ENCODE measurements around the gene WIZ. TPM values are rescaled to one million over a fixed set of nuclear protein-coding genes. Genes with fewer than 3 reads are reported as not detected.
A peak's percentile ranks its signal among the peaks of the same experiment; 100 is the strongest.

The WIZ gene
- total and polyA plus RNA-seq, 2 of the 8 experiments (the other 6 are each of a cell fraction or from before 2014, with no cell fraction given): 12.5 to 33.2 TPM

- Histone ChIP-seq H3K27ac (ENCODE audit: low read depth, low read length) (no peak overlapping the region), H3K14ac (ENCODE audit: insufficient read length) (no peak overlapping the region)
Observed at GRCh38 chr19:15417699-15418098, 32.1 kb downstream of the WIZ start.

More at GRCh38 chr19:15417699-15418098, 32.1 kb downstream of the WIZ start:
- Histone ChIP-seq H3K23me2 (ENCODE audit: low read depth, low read length) (peaks cover 4% of the 10 kb centered on the region; the same call in 1 of the 2 replicates), H2AFZ (ENCODE audit: low read length) (no peak overlapping the region), H2BK15ac (ENCODE audit: low read length) (no peak overlapping the region), H2BK5ac (ENCODE audit: low read depth, low read length) (no peak overlapping the region), H3K4me1 (replicated peaks in 1 of 4; ENCODE audit: control insufficient read depth in 3 of 4, insufficient read depth in 4 of 4, low read length in 3 of 4) (peaks cover 0 to 4% (median 3%) of the 10 kb centered on the region in 4 experiments; a peak in 5 of 7 replicates), H2BK12ac (ENCODE audit: low read depth, low read length) (no peak overlapping the region), H2BK20ac (ENCODE audit: low read length) (no peak overlapping the region), H4K91ac (replicated peaks; ENCODE audit: insufficient read length, low read length) (no peak overlapping the region), H4K20me1 (replicated peaks in 1 of 2; ENCODE audit: control insufficient read depth in 1 of 2, insufficient read depth in 2 of 2, low read length in 2 of 2) (peaks cover 10 to 13% of the 10 kb centered on the region in 2 experiments), H4K8ac (ENCODE audit: extremely low read depth, insufficient read depth, low read length) (no peak overlapping the region), H3K9ac (replicated peaks in 1 of 4; ENCODE audit: extremely low read depth in 1 of 4, low read depth in 3 of 4, low read length in 3 of 4) (peak overlapping the region; percentile 78 to 99 (median 90)), H3K18ac (ENCODE audit: extremely low read depth, low read length) (no peak overlapping the region), H3K23ac (ENCODE audit: insufficient read length) (no peak overlapping the region), H2AK5ac (ENCODE audit: low read depth, low read length) (no peak overlapping the region), H3K36me3 (ENCODE audit: control insufficient read depth in 2 of 4, insufficient read depth in 4 of 4, low read length in 3 of 4) (peaks cover 0 to 10% (median 5%) of the 10 kb centered on the region in 4 experiments; a peak in 4 of 8 replicates), H3K79me1 (ENCODE audit: low read depth, low read length) (peaks cover 5% of the 10 kb centered on the region), H3K27me3 (replicated peaks in 1 of 4; ENCODE audit: control insufficient read depth in 3 of 4, extremely low read depth in 1 of 4, insufficient read depth in 3 of 4, low read length in 3 of 4) (no peaks in the 10 kb centered on the region), H2BK120ac (replicated peaks; ENCODE audit: low read depth, low read length) (no peak overlapping the region), H3K4ac (replicated peaks; ENCODE audit: insufficient read length, low read depth, low read length) (no peak overlapping the region), H3K9me3 (ENCODE audit: insufficient read depth in 2 of 2, low read depth in 1 of 2, low read length in 1 of 2) (no peaks in the 10 kb centered on the region), H3K4me2 (ENCODE audit: insufficient read depth in 1 of 2, low read depth in 2 of 2, low read length in 2 of 2) (peak overlapping the region; percentile 76 to 97), H3K4me3 (ENCODE audit: extremely low read depth in 1 of 4, insufficient read depth in 2 of 4, low read depth in 3 of 4, low read length in 4 of 4) (peak overlapping the region; percentile 85 to 98 (median 96)), H4K5ac (ENCODE audit: insufficient read length, low read depth, low read length) (no peak overlapping the region), H3K79me2 (ENCODE audit: control insufficient read depth in 1 of 2, insufficient read depth in 2 of 2, low read length in 2 of 2) (peaks cover 44 to 59% of the 10 kb centered on the region in 2 experiments), H3K56ac (replicated peaks; ENCODE audit: insufficient read length, low read depth, low read length) (no peak overlapping the region)
- 53% methylated on average over 9 of the region's 9 CpGs; no CpG with 5 or more reads in 1 of the 2 experiments for WGBS, 2 experiments (ENCODE audit: extremely low coverage in 1 of 2, insufficient coverage in 1 of 2, insufficient read length in 1 of 2, insufficient replicate concordance in 2 of 2, low coverage in 1 of 2, low lambda C conversion rate in 2 of 2, missing lambda C conversion rate in 1 of 2)
- no peak for TF ChIP-seq CHD2 (IDR thresholded peaks at IDR 0.05; ENCODE audit: low read length)
- peak; percentile 33; the same call in 1 of the 2 replicates for TF ChIP-seq POLR2AphosphoS5 (IDR thresholded peaks at IDR 0.05; ENCODE audit: low read depth, low read length)
- no peak for TF ChIP-seq JUN (IDR thresholded peaks at IDR 0.05; ENCODE audit: low read depth, low read length)
- no peak for TF ChIP-seq GTF2F1 (IDR thresholded peaks at IDR 0.05; ENCODE audit: borderline replicate concordance, low read depth, low read length)
- TF ChIP-seq CTBP2 (IDR thresholded peaks at IDR 0.05; ENCODE audit: borderline replicate concordance, insufficient read depth, insufficient read length, low read length): no peak
- peak in 1 of 2 experiments; percentile 6; a peak in 1 of 3 replicates for TF ChIP-seq POLR2A (IDR thresholded peaks at IDR 0.05; ENCODE audit: control extremely low read depth in 1 of 2, low read depth in 2 of 2, low read length in 2 of 2)
- no peak for TF ChIP-seq RNF2 (IDR thresholded peaks at IDR 0.05; ENCODE audit: borderline replicate concordance, low read depth, low read length, missing control alignments, poor library complexity, severe bottlenecking)
- TF ChIP-seq YY1 (IDR thresholded peaks at IDR 0.05; ENCODE audit: low read depth, low read length): no peak
- TF ChIP-seq EZH2 (IDR thresholded peaks at IDR 0.05; ENCODE audit: low read depth, low read length, severe bottlenecking): no peak
- no peak for TF ChIP-seq NRF1 (IDR thresholded peaks at IDR 0.05; ENCODE audit: low read depth, low read length)
- no peak for TF ChIP-seq KDM5A (IDR thresholded peaks at IDR 0.05; ENCODE audit: low read length)
- no peak for TF ChIP-seq SRF (IDR thresholded peaks at IDR 0.05; ENCODE audit: low read depth, low read length)
- FAIRE-seq (no peak), DNase-seq (ENCODE audit: low read depth in 1 of 2, low spot score in 2 of 2) (no peak)
- ChIA-PET CTCF (ENCODE audit: partially characterized antibody) (interaction anchor here (1.0 to 5.1 kb wide), 3 partner anchors 18 to 108 kb away, joined by 3 to 48 read pairs (median 3); no protein-coding TSS in a partner anchor), POLR2A (ENCODE audit: partially characterized antibody) (interaction anchor here (0.6 to 6.1 kb wide), 19 partner anchors 12 to 291 kb away, joined by 3 to 71 read pairs (median 6); partner anchors contain the start of genes AKAP8 and WIZ)

Measured in H1 (cell line).